KOPT-K1 (cell line): Measurements from ENCODE around the gene NIT1.
"Not testable (repeated sequence)": the region's sequence is repeated elsewhere in the genome, so short reads cannot be mapped to it uniquely, and the experiment has no call there.

Experiments used
- H3K27ac ChIP-seq: fragments of 200-600 bp; sonication (generic); 2 replicates; pipeline ENCODE4 v1.5.1; 2016; ENCODE audit warnings: antibody characterized with exemption, mild to moderate bottlenecking, low read depth, low read length; ENCODE audit not compliant: poor library complexity, severe bottlenecking
- H3K36me3 ChIP-seq: fragments of 200-600 bp; sonication (generic); 2 replicates; pipeline ENCODE4 v1.5.1; 2017; ENCODE audit warnings: antibody characterized with exemption, mild to moderate bottlenecking, low read length, moderate library complexity; ENCODE audit not compliant: insufficient read depth
- H3K9me3 ChIP-seq: fragments of 200-600 bp; sonication (generic); 2 replicates; pipeline ENCODE4 v1.5.1; 2017; ENCODE audit warnings: antibody characterized with exemption, low read length, mild to moderate bottlenecking; ENCODE audit not compliant: insufficient read depth, poor library complexity, severe bottlenecking

Gene NIT1

DNA sequence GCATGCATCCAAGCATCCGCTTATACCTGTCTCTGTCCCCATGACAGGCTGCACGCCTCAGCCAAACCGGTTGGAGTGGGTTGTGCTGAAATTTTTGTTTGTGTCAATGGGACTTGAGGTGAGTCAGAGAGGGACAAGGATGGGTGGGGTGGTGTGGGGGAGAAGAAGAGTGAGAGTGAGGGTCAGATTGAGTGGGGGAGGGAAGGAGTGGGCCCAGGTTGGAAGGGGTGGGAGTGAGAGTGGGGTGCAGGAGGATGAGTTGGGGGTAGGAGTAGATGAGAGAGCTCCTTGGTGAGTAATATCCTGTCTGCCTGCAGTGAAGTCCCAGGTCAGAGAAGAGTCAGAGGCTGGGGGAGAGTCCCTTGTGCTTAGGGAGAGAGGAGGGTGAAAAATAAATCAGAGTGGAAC is 25.3 kb upstream of the NIT1 start:
- H3K36me3 ChIP-seq = no peaks in the 10 kb centered on the region
- no peaks in the 10 kb centered on the region for H3K9me3 ChIP-seq
- H3K27ac ChIP-seq = no peak overlapping the region

DNA sequence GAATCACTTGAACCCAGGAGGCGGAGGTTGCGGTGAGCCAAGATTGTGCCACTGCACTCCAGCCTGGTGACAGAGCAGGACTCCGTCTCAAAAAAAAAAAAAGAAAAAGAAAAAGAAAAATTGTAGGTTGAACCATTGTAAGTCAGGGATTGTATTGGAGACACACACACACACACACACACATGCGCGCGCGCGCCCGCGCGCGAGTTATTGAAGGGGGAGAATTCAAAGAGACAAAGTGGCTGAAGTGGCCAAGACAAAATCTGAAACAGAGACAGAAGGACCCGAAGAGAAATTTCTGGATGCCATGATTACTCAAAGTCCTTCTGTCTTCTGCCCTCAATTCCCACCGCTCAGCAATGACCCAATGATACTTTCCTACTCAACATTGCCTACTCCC is 23.4 kb upstream of the NIT1 start:
- peaks cover 6% of the 10 kb centered on the region for H3K36me3 ChIP-seq
- no peak overlapping the region for H3K27ac ChIP-seq
- no peaks in the 10 kb centered on the region for H3K9me3 ChIP-seq

DNA sequence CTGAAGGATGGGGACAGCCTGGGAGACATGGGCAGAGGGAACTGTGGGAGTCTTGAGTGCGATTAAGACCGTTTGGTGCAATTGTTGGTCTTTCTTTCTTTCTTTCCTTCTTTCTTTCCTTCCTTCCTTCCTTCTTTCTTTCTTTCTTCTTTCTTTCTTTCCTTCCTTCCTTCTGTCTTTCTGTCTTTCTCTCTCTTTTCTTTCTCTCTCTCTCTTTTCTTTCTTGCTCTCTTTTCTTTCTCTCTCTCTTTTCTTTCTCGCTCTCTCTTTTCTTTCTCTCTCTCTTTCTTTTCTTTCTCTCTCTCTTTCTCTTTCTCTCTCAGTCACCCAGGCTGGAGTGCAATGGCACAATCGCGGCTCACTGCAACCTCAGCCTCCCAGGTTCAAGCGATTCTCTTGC is 22.7 kb upstream of the NIT1 start:
- Histone ChIP-seq H3K27ac (no peak overlapping the region), H3K9me3 (no peaks in the 10 kb centered on the region), H3K36me3 (peaks cover 14% of the 10 kb centered on the region)

DNA sequence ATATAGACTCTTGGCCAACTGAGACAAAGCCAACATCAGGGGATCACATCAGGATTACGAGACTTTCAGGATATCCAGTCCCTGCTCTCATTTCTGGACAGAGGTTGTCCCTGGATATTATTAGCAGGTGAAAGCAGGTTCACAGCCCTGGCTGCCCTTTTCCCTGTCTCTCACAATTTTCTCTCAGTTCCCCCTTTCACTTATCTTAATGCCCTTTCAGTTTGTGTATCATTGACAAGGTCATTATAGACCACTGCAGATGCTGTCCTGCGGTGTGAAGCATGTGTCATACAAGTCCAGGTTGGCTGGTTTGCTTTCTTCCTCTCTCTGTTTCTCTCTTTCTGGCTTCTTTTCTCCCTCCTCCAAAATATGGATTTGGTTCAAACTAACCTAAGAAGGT is 21.9 kb upstream of the NIT1 start:
- Histone ChIP-seq H3K36me3 (peaks cover 21% of the 10 kb centered on the region), H3K9me3 (no peaks in the 10 kb centered on the region), H3K27ac (no peak overlapping the region)

- no peak overlapping the region for H3K27ac ChIP-seq
- H3K36me3 ChIP-seq = peaks cover 26% of the 10 kb centered on the region
- no peaks in the 10 kb centered on the region for H3K9me3 ChIP-seq
Measured at GRCh38 chr1:161096530-161096929, 21.4 kb upstream of the NIT1 start.

DNA sequence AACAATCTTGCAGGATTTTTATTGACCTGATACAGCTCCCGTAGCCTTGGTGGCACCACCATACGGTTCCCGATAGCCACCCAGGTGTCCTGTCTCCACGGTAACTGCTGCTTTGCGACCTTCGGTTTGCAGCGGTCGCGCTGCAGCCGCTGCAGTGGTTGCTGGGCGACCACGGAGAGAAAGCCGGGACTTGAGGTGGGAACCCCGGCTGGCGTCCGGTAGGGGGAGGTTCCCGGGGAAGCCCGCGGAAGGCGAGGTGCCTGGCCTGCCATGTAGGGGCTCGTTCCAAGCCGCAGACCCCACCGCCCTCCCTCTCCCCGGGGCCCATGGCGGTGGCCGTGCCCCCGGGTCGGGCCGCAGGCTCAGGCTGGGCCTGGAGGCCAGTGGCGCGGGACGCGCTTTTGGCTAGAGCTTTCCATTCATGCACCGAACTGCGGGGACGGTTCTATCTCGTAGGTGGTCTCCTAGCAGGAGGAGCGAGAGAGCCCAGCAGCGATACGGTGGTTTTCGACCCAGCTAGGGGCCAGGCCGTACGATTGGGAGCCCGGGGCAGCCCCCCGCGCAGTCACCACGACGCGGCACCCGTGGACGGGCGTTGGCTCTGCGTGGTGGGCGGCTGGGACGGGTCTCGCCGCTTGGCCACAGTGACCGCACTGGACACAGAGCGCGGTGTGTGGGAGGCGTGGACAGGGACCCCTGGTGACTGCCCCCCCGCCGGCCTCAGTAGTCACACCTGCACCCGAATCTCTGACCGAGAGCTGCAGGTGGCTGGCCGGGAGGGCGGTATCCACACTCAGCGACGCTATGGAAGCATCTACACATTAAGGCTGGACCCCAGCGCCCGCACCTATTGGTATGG is 19.5 kb upstream of the NIT1 start, which contains the start of gene KLHDC9:
KLHDC9 (plus strand) TSS at position 152 of the 859 bp plus-strand sequence; CDS start at position 327, 175 bp downstream.
- peaks cover 43% of the 10 kb centered on the region for H3K36me3 ChIP-seq
- no peak within 1 kb of the TSS for H3K27ac ChIP-seq
- H3K9me3 ChIP-seq = no peaks in the 10 kb centered on the region

GRCh38 chr1:161099090-161099802 is 18.7 kb upstream of the NIT1 start:
- no peak overlapping the region for H3K27ac ChIP-seq
- peaks cover 43% of the 10 kb centered on the region for H3K36me3 ChIP-seq
- H3K9me3 ChIP-seq = no peaks in the 10 kb centered on the region

DNA sequence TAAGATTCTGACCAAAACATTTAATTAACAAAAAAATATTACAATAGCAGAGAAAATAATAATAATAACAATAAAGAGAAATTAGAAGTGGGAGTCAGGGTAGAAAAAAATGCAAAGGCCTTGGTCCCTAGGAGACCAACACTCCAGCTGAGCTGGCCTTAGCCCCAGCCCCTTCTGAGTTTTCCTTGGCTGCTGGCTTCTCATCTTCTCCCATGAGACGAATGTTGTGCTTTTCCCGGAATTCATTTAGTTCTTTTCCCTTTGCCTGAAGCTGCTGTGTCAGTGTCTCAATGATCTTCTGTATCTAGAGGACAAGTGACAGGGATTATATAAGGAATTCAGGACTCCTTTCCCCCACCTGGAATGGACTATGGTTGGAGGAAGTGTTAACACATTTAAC is 17.3 kb upstream of the NIT1 start:
- peaks cover 43% of the 10 kb centered on the region for H3K36me3 ChIP-seq
- H3K27ac ChIP-seq = no peak overlapping the region
- H3K9me3 ChIP-seq = no peaks in the 10 kb centered on the region

DNA sequence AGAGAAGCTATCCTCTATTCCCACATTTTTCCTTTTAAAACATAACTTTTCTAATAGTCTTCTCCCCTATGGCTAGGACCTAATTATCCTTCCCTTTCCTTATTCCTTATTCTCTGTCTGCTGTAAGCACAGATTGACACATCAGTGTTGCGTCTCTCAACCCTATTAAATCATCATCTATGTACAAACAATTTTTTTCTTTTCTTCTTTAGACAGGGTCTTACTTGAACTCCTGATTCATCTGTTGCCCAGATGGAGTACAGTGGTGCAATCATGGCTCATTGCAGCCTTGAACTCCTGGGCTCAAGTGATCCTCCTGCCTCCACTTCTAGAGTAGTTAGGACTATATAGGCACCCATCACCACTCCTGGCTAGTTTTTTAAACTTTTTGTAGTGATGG is 11.5 kb upstream of the NIT1 start:
- Histone ChIP-seq H3K9me3 (no peaks in the 10 kb centered on the region), H3K27ac (no peak overlapping the region), H3K36me3 (peaks cover 43% of the 10 kb centered on the region)

GRCh38 chr1:161111117-161111516 is 6.8 kb upstream of the NIT1 start:
- Histone ChIP-seq H3K9me3 (no peaks in the 10 kb centered on the region), H3K27ac (no peak overlapping the region), H3K36me3 (peaks cover 41% of the 10 kb centered on the region)

- Histone ChIP-seq H3K9me3 (no peaks in the 10 kb centered on the region), H3K27ac (no peak overlapping the region), H3K36me3 (peaks cover 37% of the 10 kb centered on the region)
Measured at GRCh38 chr1:161111527-161111926, 6.4 kb upstream of the NIT1 start.

- Histone ChIP-seq H3K9me3 (no peaks in the 10 kb centered on the region), H3K27ac (no peak overlapping the region), H3K36me3 (peaks cover 30% of the 10 kb centered on the region)
Measured at GRCh38 chr1:161113915-161114314, 4.0 kb upstream of the NIT1 start.

DNA sequence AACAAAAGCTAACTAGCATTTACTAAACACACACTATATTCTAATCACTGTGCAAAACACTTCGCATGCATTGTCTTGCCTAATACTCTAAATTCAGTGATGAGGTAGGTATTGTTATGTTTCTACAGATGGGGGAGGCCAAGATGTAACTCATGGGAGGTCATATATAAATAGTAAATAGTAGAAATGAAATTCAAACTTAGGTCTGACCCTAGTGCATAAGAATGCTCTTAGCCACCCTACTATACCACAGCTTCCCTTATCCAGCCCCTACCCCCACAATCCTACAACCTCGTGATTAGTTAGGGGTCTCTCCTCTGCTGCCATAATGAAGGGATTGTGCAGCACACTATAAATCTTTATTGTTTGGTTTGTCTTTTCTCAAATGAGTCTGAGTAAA is 3.3 kb upstream of the NIT1 start:
- Histone ChIP-seq H3K27ac (no peak overlapping the region), H3K9me3 (no peaks in the 10 kb centered on the region), H3K36me3 (peaks cover 32% of the 10 kb centered on the region)

DNA sequence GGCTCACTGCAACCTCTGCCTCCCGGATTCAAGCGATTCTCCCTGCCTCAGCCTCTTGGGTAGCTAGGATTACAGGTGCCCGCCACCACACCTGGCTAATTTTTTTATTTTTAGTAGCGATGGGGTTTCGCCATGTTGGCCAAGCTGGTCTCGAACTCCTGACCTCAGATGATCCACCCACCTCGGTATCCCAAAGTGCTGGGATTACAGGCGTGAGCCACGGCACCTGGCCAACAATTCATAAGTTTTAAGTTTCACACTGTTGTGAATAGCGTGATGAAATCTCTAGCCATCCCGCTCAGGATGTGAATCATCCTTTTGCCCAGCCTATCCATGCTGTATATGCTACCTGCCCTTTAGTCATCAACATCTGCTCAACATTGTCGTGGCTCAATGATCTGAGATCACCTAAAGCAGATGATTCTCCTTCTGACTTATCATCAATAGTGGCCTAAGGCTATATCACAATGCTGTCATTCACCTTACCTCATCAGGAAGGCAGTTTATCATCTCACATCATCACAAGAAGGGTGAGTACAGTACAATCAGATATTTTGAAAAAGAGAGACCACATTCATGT is 2.7 kb upstream of the NIT1 start:
- Histone ChIP-seq H3K36me3 (peaks cover 32% of the 10 kb centered on the region), H3K9me3 (no peaks in the 10 kb centered on the region), H3K27ac (no peak overlapping the region)

- H3K27ac ChIP-seq, H3K9me3 ChIP-seq: not testable (repeated sequence)
- peaks cover 40% of the 10 kb centered on the region for H3K36me3 ChIP-seq
Measured at GRCh38 chr1:161115961-161116360, 1.9 kb upstream of the NIT1 start.
